GM20000 (cell line): ENCODE results near the gene TBX1.

Source experiments
- DNase-seq: peaks from one replicate; pipeline ENCODE4 v3.0.0; 2012; ENCODE audit warnings: low spot score
- CTCF ChIP-seq: IDR thresholded peaks from 2 replicates; pipeline ENCODE4 v1.5.1; 2012; ENCODE audit warnings: mild to moderate bottlenecking, control low read depth; ENCODE audit errors: extremely low read depth, missing control alignments

TBX1 gene

GRCh38 chr22:19815823-19816290, 55.3 kb downstream of the TBX1 start:
- DNase-seq, result no peak
- TF ChIP-seq CTCF, result no peak

GRCh38 chr22:19816372-19817119, 56.0 kb downstream of the TBX1 start:
- TF ChIP-seq CTCF, result no peak

More at GRCh38 chr22:19816372-19817119, 56.0 kb downstream of the TBX1 start:
- no peak for DNase-seq
